NCI-H2081 (cell line): ENCODE measurements around the gene CAPG.

ENCODE experiments used
- DNase-seq, 2 experiments: peaks; one replicate each; lab custom pipeline; 2025; lab: John Stamatoyannopoulos, UW

CAPG gene

GRCh38 chr2:85438201-85439024 is 28.2 kb upstream of the CAPG start:
- no peak for DNase-seq

- DNase-seq = peak; percentile 78 to 85
Observed at GRCh38 chr2:85437488-85438200, 27.5 kb upstream of the CAPG start.

- DNase-seq = no peak
Observed at GRCh38 chr2:85436836-85437487, 26.8 kb upstream of the CAPG start.

GRCh38 chr2:85435981-85436835 is 26.0 kb upstream of the CAPG start:
- no peak for DNase-seq

GRCh38 chr2:85435220-85435958 is 25.2 kb upstream of the CAPG start:
- DNase-seq = no peak

- no peak for DNase-seq
Observed at GRCh38 chr2:85434696-85435095, 24.5 kb upstream of the CAPG start.

GRCh38 chr2:85433511-85434089 is 23.4 kb upstream of the CAPG start:
- DNase-seq = peak; percentile 20 to 59

- DNase-seq = no peak
Observed at GRCh38 chr2:85431570-85432205, 21.5 kb upstream of the CAPG start.

GRCh38 chr2:85430752-85431569 is 20.8 kb upstream of the CAPG start:
- DNase-seq = no peak

- DNase-seq = no peak
Observed at GRCh38 chr2:85429924-85430289, 19.7 kb upstream of the CAPG start.

- DNase-seq = no peak
Observed at GRCh38 chr2:85429213-85429923, 19.2 kb upstream of the CAPG start.

- DNase-seq = no peak
Observed at GRCh38 chr2:85428343-85428881, 18.2 kb upstream of the CAPG start.

- no peak for DNase-seq
Observed at GRCh38 chr2:85427300-85427835, 17.2 kb upstream of the CAPG start.

GRCh38 chr2:85425588-85425987 is 15.4 kb upstream of the CAPG start:
- DNase-seq = no peak

- DNase-seq = no peak
Observed at GRCh38 chr2:85423525-85423924, 13.4 kb upstream of the CAPG start.

- no peak for DNase-seq
Observed at GRCh38 chr2:85422072-85422457, 11.9 kb upstream of the CAPG start.

- DNase-seq = peak; percentile 55 to 83
Observed at GRCh38 chr2:85421260-85422071, 11.3 kb upstream of the CAPG start.
